NCI-H460 (cell line): Measurements from ENCODE around the gene HSD11B1L. TPM values are rescaled to one million over a fixed set of nuclear protein-coding genes. Genes with fewer than 3 reads are reported as not detected.
"Not testable (repeated sequence)": the region's sequence is repeated elsewhere in the genome, so short reads cannot be mapped to it uniquely, and the experiment has no call there.

ENCODE experiments used
- DNase-seq: peaks from one replicate; pipeline ENCODE4 v3.0.0-alpha.2; 2016; ENCODE audit warnings: low read depth; ENCODE audit errors: extremely low read depth
- total RNA-seq: library from RNA; depleted of rRNA; stranded (reverse); fragments of >200 nt; shearing (Covaris generic); gene quantifications from 2 replicates; pipeline ENCODE4 v1.2.3, GENCODE V29; 2014; rRNA removed

The HSD11B1L gene
- total RNA-seq, 1 experiment from 2014 or later: 2.3 TPM

GRCh38 chr19:5719961-5720790, 39.3 kb downstream of the HSD11B1L start, which contains the start of the genes CATSPERD and LONP1:
CATSPERD (plus strand) TSS chr19:5720637; CDS start chr19:5720738, 101 bp downstream.
LONP1 (minus strand) TSS chr19:5720146; CDS start chr19:5720132, 14 bp downstream.
- peak; percentile 97 for DNase-seq

GRCh38 chr19:5727453-5728050, 46.7 kb downstream of the HSD11B1L start:
- no peak for DNase-seq

- not testable (repeated sequence) for DNase-seq
These were observed 52.3 kb downstream of the HSD11B1L start for GRCh38 chr19:5733172-5733571.

Other genes starting within 250 kb of the HSD11B1L start
- not detected in 2 replicates for gene ZNRF4, start 225.6 kb upstream of the HSD11B1L start, total RNA-seq
- not detected in 2 replicates for gene TINCR, start 113.1 kb upstream of the HSD11B1L start, total RNA-seq
- gene SAFB2, start 58.3 kb upstream of the HSD11B1L start, total RNA-seq: 12.8 and 16.8 TPM in 2 replicates
- gene SAFB, start 57.9 kb upstream of the HSD11B1L start, total RNA-seq: 22.2 and 25.0 TPM in 2 replicates
- 31.4 and 35.8 TPM in 2 replicates for gene MICOS13, start 511 bp upstream of the HSD11B1L start, total RNA-seq
- 867 and 1,017 TPM in 2 replicates for gene RPL36, start 9.3 kb downstream of the HSD11B1L start, total RNA-seq
- 134 and 151 TPM in 2 replicates for gene LONP1, start 39.1 kb downstream of the HSD11B1L start, total RNA-seq
- not detected in 2 replicates for gene CATSPERD, start 39.6 kb downstream of the HSD11B1L start, total RNA-seq
- 1.2 and 1.3 TPM in 2 replicates for gene PRR22, start 103.7 kb downstream of the HSD11B1L start, total RNA-seq
- 36.4 and 39.9 TPM in 2 replicates for gene DUS3L, start 110.1 kb downstream of the HSD11B1L start, total RNA-seq
- 0.32 and 1.0 TPM in 2 replicates for gene NRTN, start 124.0 kb downstream of the HSD11B1L start, total RNA-seq
- gene FUT6, start 158.7 kb downstream of the HSD11B1L start, total RNA-seq: not detected in 2 replicates
- gene FUT3, start 170.4 kb downstream of the HSD11B1L start, total RNA-seq: not detected in 2 replicates
- gene FUT5, start 189.5 kb downstream of the HSD11B1L start, total RNA-seq: not detected in 2 replicates
- gene NDUFA11, start 222.8 kb downstream of the HSD11B1L start, total RNA-seq: 103 and 146 TPM in 2 replicates
- 2.7 and 3.7 TPM in 2 replicates for gene VMAC, start 223.8 kb downstream of the HSD11B1L start, total RNA-seq
- 2.1 and 2.9 TPM in 2 replicates for gene CAPS, start 233.2 kb downstream of the HSD11B1L start, total RNA-seq